ENCODE results near the gene DSG3.
A peak's percentile ranks its signal among the peaks of the same experiment; 100 is the strongest.

Gene DSG3

GRCh38 chr18:31420524-31420923 lies 27.0 kb upstream of the DSG3 start:
- no peak for DNase-seq (ENCODE audit: low read depth)
- H3K4me3 ChIP-seq (ENCODE audit: low read depth, low read length): no peak overlapping the region
- TF ChIP-seq, protein P1, sequence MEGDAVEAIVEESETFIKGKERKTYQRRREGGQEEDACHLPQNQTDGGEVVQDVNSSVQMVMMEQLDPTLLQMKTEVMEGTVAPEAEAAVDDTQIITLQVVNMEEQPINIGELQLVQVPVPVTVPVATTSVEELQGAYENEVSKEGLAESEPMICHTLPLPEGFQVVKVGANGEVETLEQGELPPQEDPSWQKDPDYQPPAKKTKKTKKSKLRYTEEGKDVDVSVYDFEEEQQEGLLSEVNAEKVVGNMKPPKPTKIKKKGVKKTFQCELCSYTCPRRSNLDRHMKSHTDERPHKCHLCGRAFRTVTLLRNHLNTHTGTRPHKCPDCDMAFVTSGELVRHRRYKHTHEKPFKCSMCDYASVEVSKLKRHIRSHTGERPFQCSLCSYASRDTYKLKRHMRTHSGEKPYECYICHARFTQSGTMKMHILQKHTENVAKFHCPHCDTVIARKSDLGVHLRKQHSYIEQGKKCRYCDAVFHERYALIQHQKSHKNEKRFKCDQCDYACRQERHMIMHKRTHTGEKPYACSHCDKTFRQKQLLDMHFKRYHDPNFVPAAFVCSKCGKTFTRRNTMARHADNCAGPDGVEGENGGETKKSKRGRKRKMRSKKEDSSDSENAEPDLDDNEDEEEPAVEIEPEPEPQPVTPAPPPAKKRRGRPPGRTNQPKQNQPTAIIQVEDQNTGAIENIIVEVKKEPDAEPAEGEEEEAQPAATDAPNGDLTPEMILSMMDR (IDR thresholded peaks at IDR 0.05; ENCODE audit: low read depth, low read length, missing control alignments): no peak

DNA sequence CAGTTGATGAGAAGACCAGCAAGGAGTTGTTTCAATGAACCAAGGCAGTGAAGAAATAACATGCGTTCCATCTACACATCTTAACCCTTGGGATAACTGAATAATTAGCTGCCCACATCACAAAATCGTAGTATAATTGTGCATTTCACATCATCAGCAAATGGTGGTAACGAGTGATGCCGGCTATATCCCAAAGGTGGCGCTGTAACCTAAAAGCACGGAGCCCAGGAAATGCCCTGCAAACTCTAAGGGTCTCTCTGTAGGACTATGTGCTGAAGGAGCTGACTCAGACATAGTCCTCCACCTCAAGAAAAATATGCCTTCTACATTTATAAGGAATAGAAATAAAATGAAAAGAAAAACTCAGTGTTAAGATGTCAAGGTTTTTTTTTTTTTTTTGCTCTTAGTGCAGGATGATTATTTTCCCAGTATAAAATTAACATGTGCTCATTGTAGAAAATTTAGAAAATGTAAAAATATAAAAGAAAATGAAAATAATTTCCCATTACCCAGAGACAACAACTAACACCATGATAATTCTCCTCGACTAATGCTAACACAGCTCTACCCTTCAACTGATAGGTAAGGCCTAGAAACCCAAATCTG lies 23.1 kb upstream of the DSG3 start:
- DNase-seq (ENCODE audit: low read depth): no peak
- no peak overlapping the region for H3K4me3 ChIP-seq (ENCODE audit: low read depth, low read length)
- TF ChIP-seq, protein P1 (IDR thresholded peaks at IDR 0.05; ENCODE audit: low read depth, low read length, missing control alignments): peak; percentile 84

DNA sequence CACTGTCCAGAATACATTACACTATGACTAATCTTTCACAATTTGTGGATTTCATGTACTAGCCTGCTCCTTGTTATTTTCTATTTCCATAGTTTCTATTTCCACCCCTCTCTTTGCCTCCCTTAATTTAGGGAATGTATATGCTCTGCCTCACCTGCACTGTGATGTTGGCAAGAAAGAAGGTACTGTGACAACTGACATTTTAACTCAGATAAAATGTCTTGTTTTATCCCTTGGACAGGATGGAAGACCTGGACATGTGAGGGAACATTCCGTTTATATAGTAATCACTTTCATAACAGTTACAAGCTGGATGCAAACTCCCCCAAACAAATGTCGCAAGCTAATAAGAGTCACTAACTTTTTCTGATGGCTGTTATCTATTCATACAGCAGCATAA lies 21.5 kb upstream of the DSG3 start:
- TF ChIP-seq, protein P1 (IDR thresholded peaks at IDR 0.05; ENCODE audit: low read depth, low read length, missing control alignments): no peak
- H3K4me3 ChIP-seq (ENCODE audit: low read depth, low read length): no peak overlapping the region
- no peak for DNase-seq (ENCODE audit: low read depth)

GRCh38 chr18:31426871-31427406 lies 20.6 kb upstream of the DSG3 start:
- no peak overlapping the region for H3K4me3 ChIP-seq (ENCODE audit: low read depth, low read length)
- no peak for DNase-seq (ENCODE audit: low read depth)
- TF ChIP-seq, protein P1 (IDR thresholded peaks at IDR 0.05; ENCODE audit: low read depth, low read length, missing control alignments): no peak

GRCh38 chr18:31428211-31428610 lies 19.3 kb upstream of the DSG3 start:
- TF ChIP-seq, protein P1 (IDR thresholded peaks at IDR 0.05; ENCODE audit: low read depth, low read length, missing control alignments): no peak
- no peak for DNase-seq (ENCODE audit: low read depth)
- H3K4me3 ChIP-seq (ENCODE audit: low read depth, low read length): no peak overlapping the region

DNA sequence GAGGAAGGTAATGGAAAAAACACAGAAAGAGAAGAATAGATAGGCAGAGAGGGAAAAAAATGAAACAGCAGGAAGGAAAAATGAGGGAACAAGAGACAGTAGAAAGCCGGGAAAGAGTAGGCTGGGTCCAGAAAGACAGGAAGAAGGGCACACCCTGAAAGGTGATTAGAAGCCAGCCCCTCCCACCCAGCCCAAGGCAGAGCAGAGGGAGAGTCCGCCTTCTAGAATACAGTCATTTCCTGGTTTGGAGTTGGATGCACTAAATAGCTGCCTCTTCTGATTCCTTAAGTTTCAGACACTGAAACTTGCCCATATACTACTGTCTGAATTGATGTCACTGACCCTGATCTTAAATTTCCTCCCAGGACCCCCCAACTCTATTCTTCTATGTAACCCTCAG lies 17.9 kb upstream of the DSG3 start:
- TF ChIP-seq, protein P1 (IDR thresholded peaks at IDR 0.05; ENCODE audit: low read depth, low read length, missing control alignments): no peak
- no peak for DNase-seq (ENCODE audit: low read depth)
- no peak overlapping the region for H3K4me3 ChIP-seq (ENCODE audit: low read depth, low read length)

DNA sequence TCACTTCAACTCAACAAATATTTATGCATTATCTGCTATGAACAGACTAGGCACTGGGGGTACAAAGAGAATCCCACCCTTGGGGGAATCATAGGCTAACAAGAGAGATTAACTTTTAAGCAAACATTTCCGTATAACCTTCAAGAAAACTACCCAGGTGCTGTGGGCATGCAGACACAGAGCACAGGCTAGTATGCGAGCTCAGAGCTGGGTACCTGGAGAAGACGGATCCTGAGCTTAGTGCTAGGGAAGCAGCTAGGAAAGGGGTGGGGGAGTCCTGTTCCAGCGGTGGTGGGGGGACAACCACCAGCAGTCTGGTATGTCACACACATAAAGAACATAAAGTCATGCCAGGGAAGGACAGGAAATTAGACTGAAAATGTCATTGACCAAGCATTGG lies 17.5 kb upstream of the DSG3 start:
- no peak for DNase-seq (ENCODE audit: low read depth)
- H3K4me3 ChIP-seq (ENCODE audit: low read depth, low read length): no peak overlapping the region
- TF ChIP-seq, protein P1 (IDR thresholded peaks at IDR 0.05; ENCODE audit: low read depth, low read length, missing control alignments): no peak

Measured in GM12864 (cell line).